Gastrocnemius medialis (tissue), 4 donors: ENCODE results near the gene HOXC11.

Source experiments
- CTCF ChIP-seq, 5 experiments: fragments of 450-650 bp in 3 of 5; fragments of 200-600 bp in 2 of 5; sonication (generic) in 2 of 5; IDR thresholded peaks in 4 of 5; conservative IDR thresholded peaks in 1 of 5; 1 replicate in 4 of 5; 2 replicates in 1 of 5; pipeline ENCODE4 v1.5.1; 2016 to 2019; ENCODE audit warnings: antibody characterized with exemption in 5 of 5, mild to moderate bottlenecking in 3 of 5, moderate library complexity in 3 of 5
- POLR2A ChIP-seq, 2 donors: fragments of 450-650 bp; IDR thresholded peaks; one replicate each; pipeline ENCODE4 v1.6.1; 2017; ENCODE audit warnings: antibody characterized with exemption in 2 of 2, mild to moderate bottlenecking in 2 of 2, moderate library complexity in 2 of 2

DNA sequence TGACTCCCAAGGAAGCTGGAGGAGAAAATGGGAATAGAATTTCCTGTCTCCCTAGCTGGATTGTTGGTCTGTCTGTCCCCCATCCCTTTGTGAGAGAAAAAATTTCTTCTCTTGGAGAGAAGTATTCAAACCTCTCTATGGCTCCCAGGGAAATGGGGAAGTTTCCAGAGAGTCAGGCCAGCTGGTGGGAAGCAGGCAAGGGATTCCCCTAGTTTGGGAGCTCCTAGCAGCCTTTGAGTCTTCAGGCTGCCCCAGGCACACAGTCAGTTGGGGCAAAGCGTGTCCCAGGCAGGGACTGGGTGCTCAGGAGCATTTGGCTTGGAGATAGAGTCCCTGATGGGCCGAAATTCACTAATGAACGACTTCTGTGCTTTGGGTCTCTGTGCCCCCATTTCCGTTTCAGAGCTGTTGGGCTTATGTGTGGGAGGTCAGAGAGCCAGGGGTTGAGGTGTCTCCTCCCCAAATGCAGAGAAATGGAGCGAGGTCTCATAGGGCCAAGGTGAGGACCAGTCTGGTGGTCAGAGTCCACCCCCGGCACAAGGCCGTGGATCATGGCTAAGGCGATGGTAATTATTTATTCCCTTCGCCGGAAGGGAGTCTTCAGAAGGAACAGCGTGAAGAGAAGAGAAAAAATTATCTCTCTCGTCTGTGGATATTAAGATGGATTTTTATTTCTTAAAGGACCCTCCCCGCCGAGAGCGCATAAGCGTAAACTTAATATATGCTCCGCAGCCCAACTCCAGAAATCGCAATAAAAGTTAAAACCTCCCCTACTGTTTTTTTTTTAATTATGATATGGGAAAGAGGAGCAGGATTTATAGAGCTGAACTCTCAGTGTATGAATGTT lies 20.5 kb downstream of the HOXC11 start:
- no peak for TF ChIP-seq CTCF (IDR thresholded peaks at IDR 0.05 in 4 of 5, conservative IDR thresholded peaks at IDR 0.05 in 1 of 5)
- no peak for TF ChIP-seq POLR2A (IDR thresholded peaks at IDR 0.05)
